Measurements from ENCODE around the gene SLC22A2.

SLC22A2 gene

GRCh38 chr6:160253292-160253691, 5.3 kb downstream of the SLC22A2 start:
- no peaks in the 10 kb centered on the region for H3K79me1 ChIP-seq (ENCODE audit: low read depth, low read length)
- H3K4me2 ChIP-seq (ENCODE audit: insufficient read depth, low read length, poor library complexity, severe bottlenecking) = no peak overlapping the region
- no peak overlapping the region for H2BK5ac ChIP-seq (ENCODE audit: low read length)
- no peak overlapping the region for H3K18ac ChIP-seq (ENCODE audit: low read length)
- H4K91ac ChIP-seq (ENCODE audit: low read depth, low read length, poor library complexity) = no peak overlapping the region
- H2AK5ac ChIP-seq (ENCODE audit: low read depth, low read length) = no peak overlapping the region
- H2BK15ac ChIP-seq (ENCODE audit: low read length) = no peak overlapping the region
- no peak overlapping the region for H3K4me3 ChIP-seq (ENCODE audit: low read length in 2 of 2)
- no peak overlapping the region for H4K8ac ChIP-seq (ENCODE audit: low read depth, low read length)
- no peak overlapping the region for H3K23ac ChIP-seq (ENCODE audit: low read depth, low read length, poor library complexity)
- no peak overlapping the region for H3K14ac ChIP-seq (ENCODE audit: low read length)
- no peak for DNase-seq (ENCODE audit: low spot score)
- H2BK120ac ChIP-seq (ENCODE audit: low read depth, low read length) = no peak overlapping the region
- no peaks in the 10 kb centered on the region for H3K36me3 ChIP-seq (replicated peaks in 1 of 2; ENCODE audit: control insufficient read depth in 2 of 2, insufficient read depth in 2 of 2, low read length in 2 of 2)
- no peaks in the 10 kb centered on the region for H3K9me3 ChIP-seq (replicated peaks in 1 of 2; ENCODE audit: control insufficient read depth in 2 of 2, insufficient read depth in 1 of 2, low read depth in 1 of 2, low read length in 2 of 2)
- H3K27me3 ChIP-seq (ENCODE audit: control insufficient read depth in 3 of 3, insufficient read depth in 3 of 3, low read depth in 1 of 3, low read length in 3 of 3) = no peaks in the 10 kb centered on the region
- WGBS, 2 donors (ENCODE audit: extremely low coverage in 2 of 2, insufficient read length in 2 of 2, insufficient replicate concordance in 1 of 2) = no CpG with 5 or more reads among the region's 3 CpGs
- H3K4me1 ChIP-seq (ENCODE audit: control insufficient read depth in 2 of 2, insufficient read depth in 1 of 2, low read depth in 1 of 2, low read length in 2 of 2) = peaks cover 0 to 3% of the 10 kb centered on the region in 2 donors
- H3K27ac ChIP-seq (replicated peaks; ENCODE audit: low read length) = no peak overlapping the region
- no peak overlapping the region for H3K9ac ChIP-seq (ENCODE audit: low read depth, low read length, poor library complexity)
- no peak overlapping the region for H3K4ac ChIP-seq (ENCODE audit: low read length)
- no peak overlapping the region for H2AFZ ChIP-seq (ENCODE audit: low read length)
- no peak overlapping the region for H2BK12ac ChIP-seq (ENCODE audit: low read length)

GRCh38 chr6:160252073-160252813, 6.4 kb downstream of the SLC22A2 start:
- no peak for DNase-seq (ENCODE audit: low spot score)
- Histone ChIP-seq H3K18ac (ENCODE audit: low read length) (no peak overlapping the region), H4K91ac (ENCODE audit: low read depth, low read length, poor library complexity) (no peak overlapping the region), H4K8ac (ENCODE audit: low read depth, low read length) (no peak overlapping the region), H3K23ac (ENCODE audit: low read depth, low read length, poor library complexity) (no peak overlapping the region), H3K4me3 (ENCODE audit: low read length in 2 of 2) (no peak overlapping the region), H3K14ac (ENCODE audit: low read length) (no peak overlapping the region), H2AFZ (ENCODE audit: low read length) (no peak overlapping the region), H3K27ac (replicated peaks; ENCODE audit: low read length) (no peak overlapping the region), H3K4ac (ENCODE audit: low read length) (no peak overlapping the region), H3K4me1 (ENCODE audit: control insufficient read depth in 2 of 2, insufficient read depth in 1 of 2, low read depth in 1 of 2, low read length in 2 of 2) (peaks cover 0 to 3% of the 10 kb centered on the region in 2 donors), H2BK15ac (ENCODE audit: low read length) (no peak overlapping the region), H3K79me1 (ENCODE audit: low read depth, low read length) (no peaks in the 10 kb centered on the region), H2AK5ac (ENCODE audit: low read depth, low read length) (no peak overlapping the region), H2BK120ac (ENCODE audit: low read depth, low read length) (no peak overlapping the region), H3K4me2 (ENCODE audit: insufficient read depth, low read length, poor library complexity, severe bottlenecking) (no peak overlapping the region), H3K9ac (ENCODE audit: low read depth, low read length, poor library complexity) (no peak overlapping the region), H2BK12ac (ENCODE audit: low read length) (no peak overlapping the region), H3K36me3 (replicated peaks in 1 of 2; ENCODE audit: control insufficient read depth in 2 of 2, insufficient read depth in 2 of 2, low read length in 2 of 2) (no peaks in the 10 kb centered on the region), H3K27me3 (ENCODE audit: control insufficient read depth in 3 of 3, insufficient read depth in 3 of 3, low read depth in 1 of 3, low read length in 3 of 3) (no peaks in the 10 kb centered on the region), H2BK5ac (ENCODE audit: low read length) (no peak overlapping the region), H3K9me3 (replicated peaks in 1 of 2; ENCODE audit: control insufficient read depth in 2 of 2, insufficient read depth in 1 of 2, low read depth in 1 of 2, low read length in 2 of 2) (no peaks in the 10 kb centered on the region)
- WGBS, 2 donors (ENCODE audit: extremely low coverage in 2 of 2, insufficient read length in 2 of 2, insufficient replicate concordance in 1 of 2) = no CpG with 5 or more reads among the region's 1 CpG

GRCh38 chr6:160249671-160250070, 8.9 kb downstream of the SLC22A2 start:
- H3K79me1 ChIP-seq (ENCODE audit: low read depth, low read length) = no peaks in the 10 kb centered on the region
- no peak overlapping the region for H3K9ac ChIP-seq (ENCODE audit: low read depth, low read length, poor library complexity)
- no peak overlapping the region for H4K8ac ChIP-seq (ENCODE audit: low read depth, low read length)
- H3K18ac ChIP-seq (ENCODE audit: low read length) = no peak overlapping the region
- no peaks in the 10 kb centered on the region for H3K36me3 ChIP-seq (replicated peaks in 1 of 2; ENCODE audit: control insufficient read depth in 2 of 2, insufficient read depth in 2 of 2, low read length in 2 of 2)
- no peaks in the 10 kb centered on the region for H3K9me3 ChIP-seq (replicated peaks in 1 of 2; ENCODE audit: control insufficient read depth in 2 of 2, insufficient read depth in 1 of 2, low read depth in 1 of 2, low read length in 2 of 2)
- WGBS, 2 donors (ENCODE audit: extremely low coverage in 2 of 2, insufficient read length in 2 of 2, insufficient replicate concordance in 1 of 2) = no CpG with 5 or more reads among the region's 3 CpGs
- H2AFZ ChIP-seq (ENCODE audit: low read length) = no peak overlapping the region
- no peak overlapping the region for H2AK5ac ChIP-seq (ENCODE audit: low read depth, low read length)
- no peak overlapping the region for H3K4me3 ChIP-seq (ENCODE audit: low read length in 2 of 2)
- no peak overlapping the region for H3K27ac ChIP-seq (replicated peaks; ENCODE audit: low read length)
- no peak for DNase-seq (ENCODE audit: low spot score)
- H3K14ac ChIP-seq (ENCODE audit: low read length) = no peak overlapping the region
- no peak overlapping the region for H2BK5ac ChIP-seq (ENCODE audit: low read length)
- no peak overlapping the region for H2BK120ac ChIP-seq (ENCODE audit: low read depth, low read length)
- no peak overlapping the region for H2BK15ac ChIP-seq (ENCODE audit: low read length)
- H3K4me1 ChIP-seq (ENCODE audit: control insufficient read depth in 2 of 2, insufficient read depth in 1 of 2, low read depth in 1 of 2, low read length in 2 of 2) = peaks cover 0 to 3% of the 10 kb centered on the region in 2 donors
- H3K4me2 ChIP-seq (ENCODE audit: insufficient read depth, low read length, poor library complexity, severe bottlenecking) = no peak overlapping the region
- no peak overlapping the region for H3K4ac ChIP-seq (ENCODE audit: low read length)
- no peak overlapping the region for H3K23ac ChIP-seq (ENCODE audit: low read depth, low read length, poor library complexity)
- H2BK12ac ChIP-seq (ENCODE audit: low read length) = no peak overlapping the region
- no peak overlapping the region for H4K91ac ChIP-seq (ENCODE audit: low read depth, low read length, poor library complexity)
- no peaks in the 10 kb centered on the region for H3K27me3 ChIP-seq (ENCODE audit: control insufficient read depth in 3 of 3, insufficient read depth in 3 of 3, low read depth in 1 of 3, low read length in 3 of 3)

GRCh38 chr6:160248538-160248937, 10.1 kb downstream of the SLC22A2 start:
- H3K4me1 ChIP-seq (ENCODE audit: control insufficient read depth in 2 of 2, insufficient read depth in 1 of 2, low read depth in 1 of 2, low read length in 2 of 2) = peaks cover 0 to 3% of the 10 kb centered on the region in 2 donors
- no peak overlapping the region for H3K4me3 ChIP-seq (ENCODE audit: low read length in 2 of 2)
- DNase-seq (ENCODE audit: low spot score) = no peak
- no peak overlapping the region for H3K4ac ChIP-seq (ENCODE audit: low read length)
- no peak overlapping the region for H3K9ac ChIP-seq (ENCODE audit: low read depth, low read length, poor library complexity)
- H4K8ac ChIP-seq (ENCODE audit: low read depth, low read length) = no peak overlapping the region
- no peak overlapping the region for H3K18ac ChIP-seq (ENCODE audit: low read length)
- no peak overlapping the region for H3K27ac ChIP-seq (replicated peaks; ENCODE audit: low read length)
- no peaks in the 10 kb centered on the region for H3K79me1 ChIP-seq (ENCODE audit: low read depth, low read length)
- H2BK12ac ChIP-seq (ENCODE audit: low read length) = no peak overlapping the region
- no peak overlapping the region for H2BK15ac ChIP-seq (ENCODE audit: low read length)
- H2AFZ ChIP-seq (ENCODE audit: low read length) = no peak overlapping the region
- no peaks in the 10 kb centered on the region for H3K27me3 ChIP-seq (ENCODE audit: control insufficient read depth in 3 of 3, insufficient read depth in 3 of 3, low read depth in 1 of 3, low read length in 3 of 3)
- no peak overlapping the region for H3K23ac ChIP-seq (ENCODE audit: low read depth, low read length, poor library complexity)
- H2BK120ac ChIP-seq (ENCODE audit: low read depth, low read length) = no peak overlapping the region
- no peaks in the 10 kb centered on the region for H3K9me3 ChIP-seq (replicated peaks in 1 of 2; ENCODE audit: control insufficient read depth in 2 of 2, insufficient read depth in 1 of 2, low read depth in 1 of 2, low read length in 2 of 2)
- no peak overlapping the region for H4K91ac ChIP-seq (ENCODE audit: low read depth, low read length, poor library complexity)
- no peak overlapping the region for H3K4me2 ChIP-seq (ENCODE audit: insufficient read depth, low read length, poor library complexity, severe bottlenecking)
- H3K14ac ChIP-seq (ENCODE audit: low read length) = no peak overlapping the region
- no peak overlapping the region for H2AK5ac ChIP-seq (ENCODE audit: low read depth, low read length)
- no peak overlapping the region for H2BK5ac ChIP-seq (ENCODE audit: low read length)
- no CpG with 5 or more reads among the region's 1 CpG for WGBS, 2 donors (ENCODE audit: extremely low coverage in 2 of 2, insufficient read length in 2 of 2, insufficient replicate concordance in 1 of 2)
- no peaks in the 10 kb centered on the region for H3K36me3 ChIP-seq (replicated peaks in 1 of 2; ENCODE audit: control insufficient read depth in 2 of 2, insufficient read depth in 2 of 2, low read length in 2 of 2)
